Measurements from ENCODE around the gene USH1G. TPM values are rescaled to one million over a fixed set of nuclear protein-coding genes. Genes with fewer than 3 reads are reported as not detected.

USH1G gene
- total RNA-seq, 4 donors from 2014 or later, result not detected

- TF ChIP-seq CTCF (IDR thresholded peaks at IDR 0.05; ENCODE audit: low read depth), result no peak
Measured at GRCh38 chr17:74959826-74960515, 36.9 kb upstream of the USH1G start.

- no peak for TF ChIP-seq CTCF (IDR thresholded peaks at IDR 0.05; ENCODE audit: low read depth)
Measured at GRCh38 chr17:74957935-74958740, 35.1 kb upstream of the USH1G start.

GRCh38 chr17:74956093-74956492 is 33.0 kb upstream of the USH1G start:
- TF ChIP-seq CTCF (IDR thresholded peaks at IDR 0.05; ENCODE audit: low read depth), result no peak

- TF ChIP-seq CTCF (IDR thresholded peaks at IDR 0.05; ENCODE audit: low read depth), result no peak
Measured at GRCh38 chr17:74954665-74955421, 31.8 kb upstream of the USH1G start.

GRCh38 chr17:74954115-74954514 is 31.1 kb upstream of the USH1G start:
- TF ChIP-seq CTCF (IDR thresholded peaks at IDR 0.05; ENCODE audit: low read depth), result no peak

GRCh38 chr17:74953134-74953687 is 30.2 kb upstream of the USH1G start:
- TF ChIP-seq CTCF (IDR thresholded peaks at IDR 0.05; ENCODE audit: low read depth), result no peak
